Measurements from ENCODE around the gene KRTAP5-5.
"Not testable (repeated sequence)": the region's sequence is repeated elsewhere in the genome, so short reads cannot be mapped to it uniquely, and the experiment has no call there.

Gene KRTAP5-5

GRCh38 chr11:1645357-1645821 is 15.8 kb downstream of the KRTAP5-5 start:
- no peak overlapping the region for H3K4me3 ChIP-seq (ENCODE audit: low read depth, low read length)
- no peak for TF ChIP-seq CTCF (IDR thresholded peaks at IDR 0.05; ENCODE audit: insufficient read depth, low read depth, low read length, missing control alignments)
- DNase-seq (ENCODE audit: low read depth), result no peak

GRCh38 chr11:1646540-1646939 is 17.0 kb downstream of the KRTAP5-5 start:
- not testable (repeated sequence) for H3K4me3 ChIP-seq (ENCODE audit: low read depth, low read length); DNase-seq (ENCODE audit: low read depth)

GRCh38 chr11:1647901-1648652 is 18.5 kb downstream of the KRTAP5-5 start:
- H3K4me3 ChIP-seq (ENCODE audit: low read depth, low read length), result no peak overlapping the region
- no peak for TF ChIP-seq CTCF (IDR thresholded peaks at IDR 0.05; ENCODE audit: insufficient read depth, low read depth, low read length, missing control alignments)
- DNase-seq (ENCODE audit: low read depth), result no peak

GRCh38 chr11:1648653-1649420 is 19.3 kb downstream of the KRTAP5-5 start:
- DNase-seq (ENCODE audit: low read depth), result no peak
- no peak for TF ChIP-seq CTCF (IDR thresholded peaks at IDR 0.05; ENCODE audit: insufficient read depth, low read depth, low read length, missing control alignments)
- no peak overlapping the region for H3K4me3 ChIP-seq (ENCODE audit: low read depth, low read length)

- no peak overlapping the region for H3K4me3 ChIP-seq (ENCODE audit: low read depth, low read length)
- TF ChIP-seq CTCF (IDR thresholded peaks at IDR 0.05; ENCODE audit: insufficient read depth, low read depth, low read length, missing control alignments), result no peak
- DNase-seq (ENCODE audit: low read depth), result no peak
Measured at GRCh38 chr11:1650034-1650917, 20.7 kb downstream of the KRTAP5-5 start.

GRCh38 chr11:1650918-1651262 is 21.3 kb downstream of the KRTAP5-5 start:
- no peak for TF ChIP-seq CTCF (IDR thresholded peaks at IDR 0.05; ENCODE audit: insufficient read depth, low read depth, low read length, missing control alignments)
- DNase-seq (ENCODE audit: low read depth), result no peak
- H3K4me3 ChIP-seq (ENCODE audit: low read depth, low read length), result no peak overlapping the region

All from GM12865 (cell line).